PC-9 (cell line): Measurements from ENCODE around the gene LRP1B.

ENCODE experiments used
- EZH2 ChIP-seq: fragments of 200-600 bp; sonication (generic); IDR thresholded peaks from 2 replicates; pipeline ENCODE4 v1.8.0; 2017; ENCODE audit warnings: antibody characterized with exemption, low read depth
- TF ChIP-seq, protein P1 (sequence below): fragments of 200-600 bp; sonication (generic); conservative IDR thresholded peaks from 2 replicates; pipeline ENCODE4 v1.6.1; 2017; ENCODE audit warnings: mixed run types, antibody characterized with exemption, mild to moderate bottlenecking, moderate library complexity

DNA sequence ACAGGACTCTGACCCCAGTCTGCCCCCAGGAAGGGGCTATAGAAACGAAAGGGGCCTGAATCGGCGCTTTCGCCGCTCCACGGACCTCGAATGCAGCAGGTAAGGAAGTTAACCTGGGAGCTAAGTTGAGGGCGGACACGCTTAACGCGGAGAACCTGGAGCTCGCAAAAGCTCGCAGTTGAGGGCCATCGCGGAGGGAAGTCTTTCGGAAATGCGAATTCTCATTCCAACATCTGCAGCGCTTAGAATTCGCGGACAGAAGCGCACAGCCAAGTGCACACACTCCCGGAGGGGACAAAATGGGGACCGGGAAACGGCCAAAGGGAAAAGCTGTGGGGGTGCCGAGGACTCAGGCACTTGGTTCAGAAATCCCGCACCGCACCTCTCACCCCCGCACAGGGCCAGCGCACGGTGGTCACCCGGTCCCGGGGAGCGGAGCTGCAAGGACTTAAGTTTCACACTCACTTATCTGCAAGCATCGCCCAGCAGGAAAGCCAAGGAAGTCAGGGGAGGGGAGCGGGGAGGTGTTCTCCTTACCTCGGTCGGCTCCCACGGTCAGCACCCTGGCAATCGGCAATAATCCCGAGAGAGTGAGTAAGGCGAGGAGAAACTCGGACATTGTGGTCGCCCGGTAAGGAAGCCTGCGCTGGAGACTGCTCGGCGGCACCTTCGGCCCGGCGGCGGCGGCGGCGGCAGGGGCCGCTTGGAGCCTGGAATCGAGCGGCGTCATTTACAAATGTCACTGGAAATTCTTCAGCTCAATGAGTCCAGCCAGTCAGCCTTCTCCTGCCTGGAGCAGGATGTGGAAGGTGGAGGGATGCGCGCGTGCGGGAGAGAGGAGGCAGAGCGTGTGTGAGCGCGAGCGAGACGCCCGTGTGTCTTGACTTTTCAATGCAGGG is 456 bp downstream of the LRP1B start:
- TF ChIP-seq, protein P1, sequence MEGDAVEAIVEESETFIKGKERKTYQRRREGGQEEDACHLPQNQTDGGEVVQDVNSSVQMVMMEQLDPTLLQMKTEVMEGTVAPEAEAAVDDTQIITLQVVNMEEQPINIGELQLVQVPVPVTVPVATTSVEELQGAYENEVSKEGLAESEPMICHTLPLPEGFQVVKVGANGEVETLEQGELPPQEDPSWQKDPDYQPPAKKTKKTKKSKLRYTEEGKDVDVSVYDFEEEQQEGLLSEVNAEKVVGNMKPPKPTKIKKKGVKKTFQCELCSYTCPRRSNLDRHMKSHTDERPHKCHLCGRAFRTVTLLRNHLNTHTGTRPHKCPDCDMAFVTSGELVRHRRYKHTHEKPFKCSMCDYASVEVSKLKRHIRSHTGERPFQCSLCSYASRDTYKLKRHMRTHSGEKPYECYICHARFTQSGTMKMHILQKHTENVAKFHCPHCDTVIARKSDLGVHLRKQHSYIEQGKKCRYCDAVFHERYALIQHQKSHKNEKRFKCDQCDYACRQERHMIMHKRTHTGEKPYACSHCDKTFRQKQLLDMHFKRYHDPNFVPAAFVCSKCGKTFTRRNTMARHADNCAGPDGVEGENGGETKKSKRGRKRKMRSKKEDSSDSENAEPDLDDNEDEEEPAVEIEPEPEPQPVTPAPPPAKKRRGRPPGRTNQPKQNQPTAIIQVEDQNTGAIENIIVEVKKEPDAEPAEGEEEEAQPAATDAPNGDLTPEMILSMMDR, result no peak
- no peak for TF ChIP-seq EZH2
